Neural progenitor cell (in vitro differentiated cells): Measurements from ENCODE around the gene AATK.

Experiments
- EZH2 ChIP-seq: fragments of 200-600 bp; sonication (generic); IDR thresholded peaks from 2 replicates; pipeline ENCODE4 v1.6.1; 2017; ENCODE audit warnings: antibody characterized with exemption, mild to moderate bottlenecking, moderate library complexity
- EZH2phosphoT487 ChIP-seq: fragments of 200-600 bp; sonication (generic); IDR thresholded peaks from 2 replicates; pipeline ENCODE4 v1.6.1; 2017; ENCODE audit warnings: antibody characterized with exemption
- TF ChIP-seq, protein P1 (sequence below): fragments of 200-600 bp; sonication (generic); IDR thresholded peaks from 2 replicates; pipeline ENCODE4 v1.5.1; 2017; ENCODE audit warnings: antibody characterized with exemption, mild to moderate bottlenecking

DNA sequence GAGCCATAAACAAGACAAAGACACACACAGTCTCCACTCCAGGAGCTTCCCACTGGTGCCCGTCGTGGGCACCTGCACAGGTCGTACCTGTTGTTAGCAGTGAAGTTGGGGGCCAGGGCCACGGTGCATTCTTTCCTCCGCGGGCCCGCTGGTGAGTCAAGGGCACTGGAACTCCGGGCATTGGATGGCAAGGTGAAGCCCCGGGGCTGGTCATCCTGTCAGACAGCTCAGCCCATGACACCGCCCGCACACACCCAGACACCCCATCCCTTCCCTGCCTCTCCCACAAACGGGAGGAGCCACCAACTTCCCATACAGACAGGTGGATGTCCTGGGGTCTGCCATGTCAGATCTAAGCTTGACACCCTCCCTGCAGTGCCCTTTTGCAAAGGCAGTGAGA is 40.6 kb upstream of the AATK start:
- TF ChIP-seq, protein P1, sequence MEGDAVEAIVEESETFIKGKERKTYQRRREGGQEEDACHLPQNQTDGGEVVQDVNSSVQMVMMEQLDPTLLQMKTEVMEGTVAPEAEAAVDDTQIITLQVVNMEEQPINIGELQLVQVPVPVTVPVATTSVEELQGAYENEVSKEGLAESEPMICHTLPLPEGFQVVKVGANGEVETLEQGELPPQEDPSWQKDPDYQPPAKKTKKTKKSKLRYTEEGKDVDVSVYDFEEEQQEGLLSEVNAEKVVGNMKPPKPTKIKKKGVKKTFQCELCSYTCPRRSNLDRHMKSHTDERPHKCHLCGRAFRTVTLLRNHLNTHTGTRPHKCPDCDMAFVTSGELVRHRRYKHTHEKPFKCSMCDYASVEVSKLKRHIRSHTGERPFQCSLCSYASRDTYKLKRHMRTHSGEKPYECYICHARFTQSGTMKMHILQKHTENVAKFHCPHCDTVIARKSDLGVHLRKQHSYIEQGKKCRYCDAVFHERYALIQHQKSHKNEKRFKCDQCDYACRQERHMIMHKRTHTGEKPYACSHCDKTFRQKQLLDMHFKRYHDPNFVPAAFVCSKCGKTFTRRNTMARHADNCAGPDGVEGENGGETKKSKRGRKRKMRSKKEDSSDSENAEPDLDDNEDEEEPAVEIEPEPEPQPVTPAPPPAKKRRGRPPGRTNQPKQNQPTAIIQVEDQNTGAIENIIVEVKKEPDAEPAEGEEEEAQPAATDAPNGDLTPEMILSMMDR = no peak
- TF ChIP-seq EZH2phosphoT487 (no peak), EZH2 (no peak)
